ENCODE measurements around the gene AGAP1. TPM values are rescaled to one million over a fixed set of nuclear protein-coding genes. Genes with fewer than 3 reads are reported as not detected.

Gene AGAP1
- total and polyA plus RNA-seq, 7 donors = 4.2 to 21.6 (median 16.6) TPM

GRCh38 chr2:235588750-235589149, 94.9 kb downstream of the AGAP1 start:
- TF ChIP-seq CTCF (IDR thresholded peaks at IDR 0.05) = no peak
- peaks cover 6% of the 10 kb centered on the region for H3K4me1 ChIP-seq
- H3K36me3 ChIP-seq (ENCODE audit: insufficient read depth in 1 of 2, low read depth in 1 of 2) = no peaks in the 10 kb centered on the region
- ATAC-seq = no peak
- 15 to 26% (median 16%) methylated on average over 9 of the region's 9 CpGs for WGBS, 3 donors
- H3K4me3 ChIP-seq = no peak overlapping the region
- no peaks in the 10 kb centered on the region for H3K27me3 ChIP-seq (ENCODE audit: insufficient read depth in 3 of 3, low read length in 2 of 3)
- no peak for DNase-seq
- intact Hi-C loops (cut with DNase I) = no loop called here
- H3K9me3 ChIP-seq = no peaks in the 10 kb centered on the region
- H3K27ac ChIP-seq = no peak overlapping the region

- WGBS, 3 donors = 83 to 91% (median 86%) methylated on average over 14 of the region's 14 CpGs
- no peak overlapping the region for H3K4me3 ChIP-seq
- no peak for ATAC-seq
Observed at GRCh38 chr2:235591231-235591730, 97.4 kb downstream of the AGAP1 start.

GRCh38 chr2:235591921-235592320, 98.1 kb downstream of the AGAP1 start:
- no peak overlapping the region for H3K27ac ChIP-seq
- no peak for TF ChIP-seq CTCF (IDR thresholded peaks at IDR 0.05)
- intact Hi-C loops (cut with DNase I) = loop anchor here (5.0 to 10.0 kb wide), 4 partner anchors 100 to 1037 kb away; partner anchors contain the start of gene AGAP1 (in 1 of the 2)
- 91 to 94% (median 94%) methylated on average over 5 of the region's 5 CpGs for WGBS, 3 donors
- peaks cover 6% of the 10 kb centered on the region for H3K4me1 ChIP-seq
- no peaks in the 10 kb centered on the region for H3K27me3 ChIP-seq (ENCODE audit: insufficient read depth in 3 of 3, low read length in 2 of 3)
- H3K4me3 ChIP-seq = no peak overlapping the region
- no peak for ATAC-seq
- no peaks in the 10 kb centered on the region for H3K36me3 ChIP-seq (ENCODE audit: insufficient read depth in 1 of 2, low read depth in 1 of 2)
- no peak for DNase-seq
- no peaks in the 10 kb centered on the region for H3K9me3 ChIP-seq

More at GRCh38 chr2:235591231-235591730, 97.4 kb downstream of the AGAP1 start:
- TF ChIP-seq CTCF (IDR thresholded peaks at IDR 0.05) = no peak
- Histone ChIP-seq H3K27me3 (ENCODE audit: insufficient read depth in 3 of 3, low read length in 2 of 3) (no peaks in the 10 kb centered on the region), H3K27ac (no peak overlapping the region), H3K36me3 (ENCODE audit: insufficient read depth in 1 of 2, low read depth in 1 of 2) (no peaks in the 10 kb centered on the region), H3K9me3 (no peaks in the 10 kb centered on the region), H3K4me1 (peaks cover 6% of the 10 kb centered on the region)
- no peak for DNase-seq
- intact Hi-C loops (cut with DNase I) = loop anchor here (5.0 to 10.0 kb wide), 4 partner anchors 99 to 1036 kb away; partner anchors contain the start of gene AGAP1 (in 1 of the 2)

GRCh38 chr2:235592430-235592829, 98.6 kb downstream of the AGAP1 start:
- DNase-seq (no peak), ATAC-seq (no peak)
- intact Hi-C loops (cut with DNase I) = loop anchor here (5.0 to 10.0 kb wide), 4 partner anchors 100 to 1038 kb away; partner anchors contain the start of gene AGAP1 (in 1 of the 2)
- Histone ChIP-seq H3K27ac (no peak overlapping the region), H3K4me1 (peaks cover 6% of the 10 kb centered on the region), H3K9me3 (no peaks in the 10 kb centered on the region), H3K36me3 (ENCODE audit: insufficient read depth in 1 of 2, low read depth in 1 of 2) (no peaks in the 10 kb centered on the region), H3K27me3 (ENCODE audit: insufficient read depth in 3 of 3, low read length in 2 of 3) (no peaks in the 10 kb centered on the region), H3K4me3 (no peak overlapping the region)
- TF ChIP-seq CTCF (IDR thresholded peaks at IDR 0.05) = no peak
- 80 to 85% (median 82%) methylated on average over 11 of the region's 11 CpGs for WGBS, 3 donors

- Histone ChIP-seq H3K27me3 (ENCODE audit: insufficient read depth in 3 of 3, low read length in 2 of 3) (no peaks in the 10 kb centered on the region), H3K4me3 (no peak overlapping the region), H3K36me3 (ENCODE audit: insufficient read depth in 1 of 2, low read depth in 1 of 2) (no peaks in the 10 kb centered on the region), H3K4me1 (peaks cover 6% of the 10 kb centered on the region), H3K9me3 (no peaks in the 10 kb centered on the region), H3K27ac (no peak overlapping the region)
- WGBS, 3 donors = 81 to 91% (median 85%) methylated on average over 6 of the region's 6 CpGs
- intact Hi-C loops (cut with DNase I) = loop anchor here (5.0 to 10.0 kb wide), 4 partner anchors 101 to 1038 kb away; partner anchors contain the start of gene AGAP1 (in 1 of the 2)
- DNase-seq (no peak), ATAC-seq (no peak)
- TF ChIP-seq CTCF (IDR thresholded peaks at IDR 0.05) = no peak
Observed at GRCh38 chr2:235592836-235593235, 99.0 kb downstream of the AGAP1 start.
